GM10266 (cell line): ENCODE measurements around the gene PRKG1.

Experiments used
- DNase-seq: peaks from one replicate; pipeline ENCODE4 v3.0.0; 2012; ENCODE audit errors: extremely low spot score
- TF ChIP-seq, protein P1 (sequence below): IDR thresholded peaks from 2 replicates; pipeline ENCODE4 v1.5.1; 2012; ENCODE audit warnings: mild to moderate bottlenecking, low read depth; ENCODE audit not compliant: control insufficient read depth, insufficient read depth; ENCODE audit errors: missing control alignments

PRKG1 gene

DNA sequence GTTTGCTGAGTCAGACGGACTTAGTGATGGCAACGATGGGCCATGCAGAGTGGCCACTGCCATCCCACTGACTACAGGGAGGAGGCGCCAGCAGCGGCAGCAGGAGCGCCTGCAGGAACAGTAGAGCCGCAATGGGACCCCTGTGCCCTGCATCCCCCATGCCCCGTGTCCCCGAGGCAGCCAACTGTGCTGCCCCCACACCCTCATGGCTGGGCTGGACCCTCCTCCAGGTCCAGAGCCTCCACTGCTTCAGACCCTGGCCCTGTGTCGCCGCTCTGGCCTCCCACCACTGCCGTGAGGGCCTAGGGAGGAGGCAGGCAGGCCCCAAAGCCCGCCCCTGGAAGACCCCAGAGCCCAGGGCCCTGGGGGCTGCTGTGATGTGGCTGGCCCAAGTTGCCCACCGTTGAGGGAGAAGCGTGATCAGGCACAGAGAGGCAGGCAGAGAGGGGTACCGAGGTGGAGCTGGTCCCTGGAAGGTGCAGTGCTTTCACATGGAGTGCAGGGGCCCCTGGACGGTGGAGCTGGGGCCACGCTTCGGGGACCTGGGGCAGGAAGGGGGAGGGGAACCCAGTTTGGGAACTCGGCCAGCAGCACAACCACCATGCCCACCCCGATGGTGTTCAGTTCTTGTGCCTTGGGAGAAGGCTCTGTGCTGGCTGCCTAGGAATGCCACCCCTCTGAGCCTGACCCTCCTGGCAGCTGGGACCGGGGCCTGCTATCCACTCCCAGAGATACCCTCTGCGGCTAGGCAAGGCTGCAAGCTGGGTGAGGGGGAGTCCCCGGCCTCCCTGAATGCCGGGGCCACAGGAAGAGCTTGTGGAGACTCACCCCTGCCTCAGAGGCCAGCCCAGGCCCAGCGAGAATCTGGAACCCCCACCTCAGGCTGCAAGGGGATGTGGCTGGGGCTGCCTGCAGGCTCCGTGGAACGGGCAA, 1272.4 kb downstream of the PRKG1 start:
- no peak for DNase-seq
- TF ChIP-seq, protein P1, sequence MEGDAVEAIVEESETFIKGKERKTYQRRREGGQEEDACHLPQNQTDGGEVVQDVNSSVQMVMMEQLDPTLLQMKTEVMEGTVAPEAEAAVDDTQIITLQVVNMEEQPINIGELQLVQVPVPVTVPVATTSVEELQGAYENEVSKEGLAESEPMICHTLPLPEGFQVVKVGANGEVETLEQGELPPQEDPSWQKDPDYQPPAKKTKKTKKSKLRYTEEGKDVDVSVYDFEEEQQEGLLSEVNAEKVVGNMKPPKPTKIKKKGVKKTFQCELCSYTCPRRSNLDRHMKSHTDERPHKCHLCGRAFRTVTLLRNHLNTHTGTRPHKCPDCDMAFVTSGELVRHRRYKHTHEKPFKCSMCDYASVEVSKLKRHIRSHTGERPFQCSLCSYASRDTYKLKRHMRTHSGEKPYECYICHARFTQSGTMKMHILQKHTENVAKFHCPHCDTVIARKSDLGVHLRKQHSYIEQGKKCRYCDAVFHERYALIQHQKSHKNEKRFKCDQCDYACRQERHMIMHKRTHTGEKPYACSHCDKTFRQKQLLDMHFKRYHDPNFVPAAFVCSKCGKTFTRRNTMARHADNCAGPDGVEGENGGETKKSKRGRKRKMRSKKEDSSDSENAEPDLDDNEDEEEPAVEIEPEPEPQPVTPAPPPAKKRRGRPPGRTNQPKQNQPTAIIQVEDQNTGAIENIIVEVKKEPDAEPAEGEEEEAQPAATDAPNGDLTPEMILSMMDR = no peak

DNA sequence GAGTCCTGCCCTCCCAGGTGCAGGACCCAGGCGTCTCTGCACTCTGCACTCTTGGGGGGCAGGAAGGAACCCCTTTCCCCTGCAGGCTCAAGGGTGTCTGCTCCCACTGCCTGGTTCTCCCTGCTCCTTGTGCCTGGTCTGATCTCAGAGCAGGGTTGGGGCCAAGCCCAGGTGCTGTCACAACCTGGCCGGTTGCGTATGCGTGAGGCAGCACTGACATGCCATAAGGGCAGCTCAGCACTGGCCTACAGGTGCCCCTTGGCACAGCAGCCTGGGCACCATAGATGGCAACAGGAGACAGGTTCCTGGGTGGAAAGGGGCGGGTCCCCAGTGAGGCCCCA, 1273.0 kb downstream of the PRKG1 start:
- no peak for DNase-seq
- TF ChIP-seq, protein P1 = no peak
